RWPE2 (cell line): ENCODE data around the gene FTCDNL1.

Source experiments
- ATAC-seq: fragments of 200-7000 bp; cut with Tn5 transposase; 3 replicates; pipeline ENCODE4 v1.9.1; 2021; ENCODE audit warnings: low read depth
- DNase-seq: peaks from one replicate; pipeline ENCODE4 v3.0.0-alpha.2; 2020; ENCODE audit warnings: low spot score
- H3K27ac ChIP-seq: fragments of 450-650 bp; 2 replicates; pipeline ENCODE4 v1.5.1; 2017; ENCODE audit warnings: mild to moderate bottlenecking; ENCODE audit not compliant: poor library complexity, severe bottlenecking
- H3K27me3 ChIP-seq: fragments of 250-450 bp; sonication (Bioruptor Pico); 2 replicates; pipeline ENCODE4 v1.5.1; 2021; ENCODE audit warnings: mild to moderate bottlenecking, moderate library complexity; ENCODE audit not compliant: insufficient read depth, poor library complexity, severe bottlenecking
- H3K36me3 ChIP-seq: fragments of 250-450 bp; sonication (Bioruptor Pico); 2 replicates; pipeline ENCODE4 v1.5.1; 2020; ENCODE audit warnings: low read depth, mild to moderate bottlenecking, moderate library complexity
- H3K4me1 ChIP-seq: fragments of 250-450 bp; sonication (Bioruptor Pico); 2 replicates; pipeline ENCODE4 v1.5.1; 2021; ENCODE audit warnings: mild to moderate bottlenecking, moderate library complexity; ENCODE audit not compliant: insufficient read depth, poor library complexity, severe bottlenecking
- H3K4me3 ChIP-seq: fragments of 250-450 bp; sonication (Bioruptor Pico); 2 replicates; pipeline ENCODE4 v1.5.1; 2021; ENCODE audit warnings: mild to moderate bottlenecking, moderate library complexity; ENCODE audit not compliant: severe bottlenecking
- H3K9me3 ChIP-seq: fragments of 250-450 bp; sonication (Bioruptor Pico); 2 replicates; pipeline ENCODE4 v1.5.1; 2021; ENCODE audit warnings: mild to moderate bottlenecking, moderate library complexity; ENCODE audit not compliant: severe bottlenecking
- TF ChIP-seq, protein P1 (sequence below): fragments of 450-650 bp; IDR thresholded peaks from one replicate; pipeline ENCODE4 v1.5.1; 2017; ENCODE audit warnings: mild to moderate bottlenecking, moderate library complexity; ENCODE audit not compliant: poor library complexity, severe bottlenecking

FTCDNL1 gene

GRCh38 chr2:199850718-199851500 is at the start of gene FTCDNL1:
Gene FTCDNL1 (minus strand): TSS chr2:199851192. CDS start chr2:199848962, 2,230 bp downstream.
- H3K27me3 ChIP-seq, result no peaks in the 10 kb centered on the region
- peak; percentile 56 for DNase-seq
- H3K4me1 ChIP-seq, result no peaks in the 10 kb centered on the region
- no peaks in the 10 kb centered on the region for H3K36me3 ChIP-seq
- H3K27ac ChIP-seq, result no peak within 1 kb of the TSS
- ATAC-seq, result peak; percentile 89
- H3K9me3 ChIP-seq, result no peaks in the 10 kb centered on the region
- TF ChIP-seq, protein P1, sequence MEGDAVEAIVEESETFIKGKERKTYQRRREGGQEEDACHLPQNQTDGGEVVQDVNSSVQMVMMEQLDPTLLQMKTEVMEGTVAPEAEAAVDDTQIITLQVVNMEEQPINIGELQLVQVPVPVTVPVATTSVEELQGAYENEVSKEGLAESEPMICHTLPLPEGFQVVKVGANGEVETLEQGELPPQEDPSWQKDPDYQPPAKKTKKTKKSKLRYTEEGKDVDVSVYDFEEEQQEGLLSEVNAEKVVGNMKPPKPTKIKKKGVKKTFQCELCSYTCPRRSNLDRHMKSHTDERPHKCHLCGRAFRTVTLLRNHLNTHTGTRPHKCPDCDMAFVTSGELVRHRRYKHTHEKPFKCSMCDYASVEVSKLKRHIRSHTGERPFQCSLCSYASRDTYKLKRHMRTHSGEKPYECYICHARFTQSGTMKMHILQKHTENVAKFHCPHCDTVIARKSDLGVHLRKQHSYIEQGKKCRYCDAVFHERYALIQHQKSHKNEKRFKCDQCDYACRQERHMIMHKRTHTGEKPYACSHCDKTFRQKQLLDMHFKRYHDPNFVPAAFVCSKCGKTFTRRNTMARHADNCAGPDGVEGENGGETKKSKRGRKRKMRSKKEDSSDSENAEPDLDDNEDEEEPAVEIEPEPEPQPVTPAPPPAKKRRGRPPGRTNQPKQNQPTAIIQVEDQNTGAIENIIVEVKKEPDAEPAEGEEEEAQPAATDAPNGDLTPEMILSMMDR, result peak; percentile 75
- peak within 1 kb of the TSS; percentile 90 for H3K4me3 ChIP-seq

- DNase-seq, result no peak
- TF ChIP-seq, protein P1, result no peak
- Histone ChIP-seq H3K36me3 (no peaks in the 10 kb centered on the region), H3K4me3 (no peak overlapping the region), H3K27me3 (no peaks in the 10 kb centered on the region), H3K4me1 (no peaks in the 10 kb centered on the region), H3K9me3 (no peaks in the 10 kb centered on the region), H3K27ac (no peak overlapping the region)
- ATAC-seq, result no peak
These were observed 45.6 kb upstream of the FTCDNL1 start for GRCh38 chr2:199896617-199897016.

GRCh38 chr2:199895406-199895805 is 44.4 kb upstream of the FTCDNL1 start:
- Histone ChIP-seq H3K9me3 (no peaks in the 10 kb centered on the region), H3K27me3 (no peaks in the 10 kb centered on the region), H3K4me1 (no peaks in the 10 kb centered on the region), H3K4me3 (no peak overlapping the region), H3K27ac (no peak overlapping the region), H3K36me3 (no peaks in the 10 kb centered on the region)
- DNase-seq (no peak), ATAC-seq (no peak)
- TF ChIP-seq, protein P1, result no peak

- H3K4me3 ChIP-seq, result no peak overlapping the region
- ATAC-seq, result no peak
- TF ChIP-seq, protein P1, result no peak
These were observed 32.7 kb upstream of the FTCDNL1 start for GRCh38 chr2:199883474-199884212.

More at GRCh38 chr2:199883474-199884212, 32.7 kb upstream of the FTCDNL1 start:
- Histone ChIP-seq H3K36me3 (no peaks in the 10 kb centered on the region), H3K9me3 (no peaks in the 10 kb centered on the region), H3K27ac (no peak overlapping the region), H3K4me1 (no peaks in the 10 kb centered on the region), H3K27me3 (peaks cover 12% of the 10 kb centered on the region)
- no peak for DNase-seq
